Hepatocyte (in vitro differentiated cells): ENCODE results near the gene CNGA3.
A peak's percentile ranks its signal among the peaks of the same experiment; 100 is the strongest.

ENCODE experiments used
- CTCF ChIP-seq: fragments of 200-600 bp; sonication (generic); IDR thresholded peaks from 2 replicates; pipeline ENCODE4 v1.5.1; 2016; ENCODE audit warnings: antibody characterized with exemption, mild to moderate bottlenecking; ENCODE audit not compliant: poor library complexity
- EZH2phosphoT487 ChIP-seq: fragments of 200-600 bp; sonication (generic); IDR thresholded peaks from one replicate; pipeline ENCODE4 v1.6.1; 2018; ENCODE audit warnings: antibody characterized with exemption, mild to moderate bottlenecking, low read depth, moderate library complexity; ENCODE audit not compliant: unreplicated experiment, severe bottlenecking

- TF ChIP-seq EZH2phosphoT487 (peak; percentile 19), CTCF (no peak)
These were observed at the start of gene CNGA3 for GRCh38 chr2:98346311-98347236.
